Vagina (tissue), 2 donors: ENCODE results near the gene TOPORS. TPM values are rescaled to one million over a fixed set of nuclear protein-coding genes. Genes with fewer than 3 reads are reported as not detected.
A peak's percentile ranks its signal among the peaks of the same experiment; 100 is the strongest.

Experiments used
- DNase-seq, 2 donors: peaks; one replicate each; pipeline ENCODE4 v3.0.0-alpha.2; 2017; ENCODE audit errors: extremely low spot score in 2 of 2
- H3K27ac ChIP-seq: fragments of 200-600 bp; sonication (generic); one replicate; pipeline ENCODE4 v1.5.1; 2019
- H3K27me3 ChIP-seq: fragments of 200-600 bp; sonication (generic); one replicate; pipeline ENCODE4 v1.5.1; 2019
- H3K36me3 ChIP-seq, 2 donors: fragments of 200-600 bp; sonication (generic); one replicate each; pipeline ENCODE4 v1.5.1; 2017 to 2019
- H3K4me1 ChIP-seq: fragments of 200-600 bp; sonication (generic); one replicate; pipeline ENCODE4 v1.5.1; 2019
- H3K4me3 ChIP-seq, 2 donors: fragments of 200-600 bp; sonication (generic); 1 replicate in 1 of 2; 2 replicates in 1 of 2; pipeline ENCODE4 v1.5.1; 2016 to 2019
- H3K9me3 ChIP-seq: fragments of 200-600 bp; sonication (generic); one replicate; pipeline ENCODE4 v1.5.1; 2019
- POLR2A ChIP-seq, 2 donors: fragments of 450-650 bp; IDR thresholded peaks; one replicate each; pipeline ENCODE4 v1.6.1; 2017; ENCODE audit warnings: antibody characterized with exemption in 2 of 2, mild to moderate bottlenecking in 2 of 2, moderate library complexity in 2 of 2
- POLR2AphosphoS5 ChIP-seq, 2 donors: sonication (generic); formaldehyde crosslinking; IDR thresholded peaks; one replicate each; pipeline ENCODE4 v1.9.0; 2017; ENCODE audit warnings: antibody characterized with exemption in 2 of 2, mild to moderate bottlenecking in 2 of 2, low read depth in 1 of 2; ENCODE audit not compliant: insufficient read depth in 1 of 2
- intact Hi-C: fragments of 100-400 bp; cut with DNase I; formaldehyde crosslinking; loops from one replicate; pipeline ENCODE4 v1.15.1; 2023
- total RNA-seq: library from RNA; depleted of rRNA; stranded (reverse); fragments of >200 nt; gene quantifications from one replicate; pipeline ENCODE4 v1.2.3, GENCODE V29; 2016
- TF ChIP-seq, protein P1 (sequence below), 3 experiments: fragments of 450-650 bp in 2 of 3; fragments of 200-600 bp in 1 of 3; sonication (generic) in 1 of 3; IDR thresholded peaks; one replicate each; pipeline ENCODE4 v1.5.1; 2017 to 2019; ENCODE audit warnings: antibody characterized with exemption in 3 of 3, mild to moderate bottlenecking in 2 of 3, moderate library complexity in 2 of 3

The TOPORS gene
- total RNA-seq, 1 donor from 2014 or later = 18.4 TPM

DNA sequence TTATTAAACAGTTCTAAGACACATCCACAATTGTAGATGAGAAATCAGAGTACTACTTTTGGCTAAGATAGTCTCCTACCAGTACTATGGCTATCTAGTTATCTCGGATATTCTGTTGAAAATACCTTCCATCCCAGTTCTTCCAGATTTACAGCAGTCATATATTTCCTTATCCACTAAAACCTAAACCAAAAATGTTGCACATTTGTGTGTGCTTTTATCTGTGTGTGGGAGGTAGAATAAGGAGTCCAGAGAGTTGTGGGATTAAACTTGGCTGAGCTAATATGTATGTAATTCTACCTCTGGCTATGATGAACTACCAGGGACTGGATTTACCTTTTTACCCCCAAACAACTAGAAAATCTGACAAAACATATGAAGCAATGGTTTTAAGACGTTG, 38.1 kb upstream of the TOPORS start:
- no peak overlapping the region for H3K27ac ChIP-seq
- TF ChIP-seq POLR2AphosphoS5 (IDR thresholded peaks at IDR 0.05; ENCODE audit: insufficient read depth in 1 of 2, low read depth in 1 of 2) (no peak), POLR2A (IDR thresholded peaks at IDR 0.05) (no peak)
- TF ChIP-seq, protein P1, sequence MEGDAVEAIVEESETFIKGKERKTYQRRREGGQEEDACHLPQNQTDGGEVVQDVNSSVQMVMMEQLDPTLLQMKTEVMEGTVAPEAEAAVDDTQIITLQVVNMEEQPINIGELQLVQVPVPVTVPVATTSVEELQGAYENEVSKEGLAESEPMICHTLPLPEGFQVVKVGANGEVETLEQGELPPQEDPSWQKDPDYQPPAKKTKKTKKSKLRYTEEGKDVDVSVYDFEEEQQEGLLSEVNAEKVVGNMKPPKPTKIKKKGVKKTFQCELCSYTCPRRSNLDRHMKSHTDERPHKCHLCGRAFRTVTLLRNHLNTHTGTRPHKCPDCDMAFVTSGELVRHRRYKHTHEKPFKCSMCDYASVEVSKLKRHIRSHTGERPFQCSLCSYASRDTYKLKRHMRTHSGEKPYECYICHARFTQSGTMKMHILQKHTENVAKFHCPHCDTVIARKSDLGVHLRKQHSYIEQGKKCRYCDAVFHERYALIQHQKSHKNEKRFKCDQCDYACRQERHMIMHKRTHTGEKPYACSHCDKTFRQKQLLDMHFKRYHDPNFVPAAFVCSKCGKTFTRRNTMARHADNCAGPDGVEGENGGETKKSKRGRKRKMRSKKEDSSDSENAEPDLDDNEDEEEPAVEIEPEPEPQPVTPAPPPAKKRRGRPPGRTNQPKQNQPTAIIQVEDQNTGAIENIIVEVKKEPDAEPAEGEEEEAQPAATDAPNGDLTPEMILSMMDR (IDR thresholded peaks at IDR 0.05) = no peak
- H3K4me3 ChIP-seq = no peak overlapping the region
- no peaks in the 10 kb centered on the region for H3K36me3 ChIP-seq
- H3K27me3 ChIP-seq = no peaks in the 10 kb centered on the region
- intact Hi-C loops = no loop called here
- no peaks in the 10 kb centered on the region for H3K4me1 ChIP-seq
- no peaks in the 10 kb centered on the region for H3K9me3 ChIP-seq
- no peak for DNase-seq

DNA sequence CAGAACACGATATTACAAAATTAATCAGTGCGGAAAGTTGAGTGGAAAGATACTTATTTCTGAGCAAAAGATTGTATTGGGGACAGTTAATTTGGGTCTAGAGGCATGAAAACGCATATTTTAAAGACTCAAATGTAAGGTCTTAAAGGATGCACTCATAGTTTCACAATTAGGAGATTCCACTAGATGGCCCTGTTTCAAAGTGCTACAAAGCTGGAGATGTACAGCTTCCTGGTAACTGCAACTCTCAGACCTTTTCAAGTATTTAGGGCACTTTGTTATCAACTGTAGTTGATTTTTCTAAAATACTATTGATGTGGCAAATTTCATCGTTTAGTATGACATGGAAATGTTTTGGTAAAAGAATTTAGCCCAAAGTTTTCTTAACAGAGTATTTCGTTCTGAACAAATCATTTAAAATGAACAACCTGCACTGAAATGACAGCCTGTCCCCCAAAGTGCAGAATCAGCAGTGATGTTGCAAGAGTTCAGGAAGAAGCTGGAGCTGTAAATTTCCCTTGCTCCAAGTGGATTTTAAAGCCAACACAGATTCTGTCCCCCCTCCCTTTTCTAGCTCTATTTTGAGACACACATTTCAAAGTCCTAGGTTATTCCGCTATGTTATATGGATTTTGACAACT, 36.8 kb upstream of the TOPORS start:
- intact Hi-C loops = no loop called here
- no peak for DNase-seq

DNA sequence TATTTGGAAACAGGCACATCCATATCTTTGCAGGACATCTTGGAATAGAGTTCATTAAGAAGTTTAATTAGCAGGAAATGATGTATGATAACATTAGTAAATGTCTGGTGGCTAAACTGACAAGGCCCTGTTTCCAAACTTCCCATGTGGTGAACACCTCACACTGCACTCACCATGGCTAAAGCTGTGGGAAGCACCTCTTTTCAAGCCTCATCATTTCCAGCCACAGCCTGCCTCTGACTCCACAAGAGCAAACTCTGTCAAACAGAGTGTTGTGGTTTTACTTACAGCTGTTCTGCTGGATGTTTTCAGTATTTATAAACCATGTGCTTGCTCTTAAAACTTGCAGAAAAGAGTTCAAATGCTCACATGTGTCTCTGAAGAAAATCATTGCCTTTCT, 35.5 kb upstream of the TOPORS start:
- H3K27me3 ChIP-seq = no peaks in the 10 kb centered on the region
- H3K36me3 ChIP-seq = no peaks in the 10 kb centered on the region
- H3K27ac ChIP-seq = no peak overlapping the region
- H3K4me1 ChIP-seq = no peaks in the 10 kb centered on the region
- DNase-seq = no peak
- no peak overlapping the region for H3K4me3 ChIP-seq
- no peaks in the 10 kb centered on the region for H3K9me3 ChIP-seq
- intact Hi-C loops = no loop called here
- TF ChIP-seq, protein P1 (IDR thresholded peaks at IDR 0.05) = no peak
- no peak for TF ChIP-seq POLR2A (IDR thresholded peaks at IDR 0.05)
- TF ChIP-seq POLR2AphosphoS5 (IDR thresholded peaks at IDR 0.05; ENCODE audit: insufficient read depth in 1 of 2, low read depth in 1 of 2) = no peak

More for the DNA sequence above, 36.8 kb upstream of the TOPORS start:
- no peak overlapping the region for H3K4me3 ChIP-seq
- H3K9me3 ChIP-seq = no peaks in the 10 kb centered on the region
- H3K4me1 ChIP-seq = no peaks in the 10 kb centered on the region
- H3K27me3 ChIP-seq = no peaks in the 10 kb centered on the region
- H3K36me3 ChIP-seq = no peaks in the 10 kb centered on the region
- no peak for TF ChIP-seq POLR2A (IDR thresholded peaks at IDR 0.05)
- no peak for TF ChIP-seq POLR2AphosphoS5 (IDR thresholded peaks at IDR 0.05; ENCODE audit: insufficient read depth in 1 of 2, low read depth in 1 of 2)
- TF ChIP-seq, protein P1 (IDR thresholded peaks at IDR 0.05) = peak in 1 of 3 experiments; percentile 17
- no peak overlapping the region for H3K27ac ChIP-seq

DNA sequence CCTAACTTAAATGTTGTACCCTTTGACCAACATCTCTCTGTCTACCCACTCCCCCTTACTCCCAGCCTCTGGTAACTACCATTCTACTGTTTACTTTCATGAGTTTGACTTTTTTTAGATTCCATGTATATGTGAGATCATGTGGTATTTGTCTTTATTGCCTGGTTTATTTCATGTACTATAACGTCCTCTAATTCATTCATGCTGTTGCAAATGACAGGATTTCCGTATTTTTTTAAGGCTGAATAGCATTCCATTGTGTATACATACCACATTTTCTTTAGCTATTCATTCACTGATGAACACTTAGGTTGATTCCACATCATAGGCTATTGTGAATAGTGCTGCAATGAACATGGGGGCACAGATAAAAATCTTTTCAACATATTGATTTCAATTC, 32.4 kb upstream of the TOPORS start:
- Histone ChIP-seq H3K9me3 (no peaks in the 10 kb centered on the region), H3K4me3 (no peak overlapping the region), H3K4me1 (no peaks in the 10 kb centered on the region), H3K27me3 (no peaks in the 10 kb centered on the region), H3K27ac (no peak overlapping the region), H3K36me3 (no peaks in the 10 kb centered on the region)
- intact Hi-C loops = no loop called here
- TF ChIP-seq, protein P1 (IDR thresholded peaks at IDR 0.05) = no peak
- TF ChIP-seq POLR2A (IDR thresholded peaks at IDR 0.05) (no peak), POLR2AphosphoS5 (IDR thresholded peaks at IDR 0.05; ENCODE audit: insufficient read depth in 1 of 2, low read depth in 1 of 2) (no peak)
- no peak for DNase-seq

DNA sequence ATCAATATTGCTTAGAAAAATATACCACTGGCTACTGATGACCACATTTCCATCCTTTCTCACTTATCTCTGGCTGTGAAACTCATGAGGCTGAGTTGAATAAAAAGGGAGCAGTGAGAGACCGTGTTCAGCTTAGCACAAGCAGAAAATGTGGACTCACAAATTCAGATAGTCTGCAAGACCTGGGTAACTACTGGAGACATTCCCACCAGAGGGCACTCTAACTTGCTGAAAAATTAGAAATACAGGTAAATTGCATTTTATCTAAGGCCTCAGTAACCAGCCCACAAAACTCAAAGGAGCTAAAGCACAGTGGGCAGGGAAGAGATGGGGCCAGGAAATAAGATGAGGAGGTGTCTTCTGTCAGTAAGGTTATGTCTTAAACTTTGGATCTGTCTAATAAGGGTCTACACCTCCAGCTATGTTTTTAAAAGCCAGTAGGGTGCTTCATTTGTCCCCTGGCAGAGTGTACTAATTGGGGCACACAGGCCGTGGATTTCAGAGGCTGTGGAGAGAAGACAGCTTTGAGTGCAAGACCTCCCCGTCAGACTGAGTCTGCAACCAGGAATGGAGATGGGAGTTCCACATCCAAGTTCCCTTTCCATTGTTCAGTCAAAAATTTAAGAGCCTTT, 29.2 kb upstream of the TOPORS start:
- intact Hi-C loops = no loop called here
- TF ChIP-seq, protein P1 (IDR thresholded peaks at IDR 0.05) = peak in 1 of 3 experiments; percentile 19
- TF ChIP-seq POLR2A (IDR thresholded peaks at IDR 0.05) = no peak
- DNase-seq = no peak

More for the DNA sequence above, 29.2 kb upstream of the TOPORS start:
- no peaks in the 10 kb centered on the region for H3K9me3 ChIP-seq
- H3K27me3 ChIP-seq = no peaks in the 10 kb centered on the region
- no peaks in the 10 kb centered on the region for H3K4me1 ChIP-seq
- H3K4me3 ChIP-seq = no peak overlapping the region
- no peaks in the 10 kb centered on the region for H3K36me3 ChIP-seq
- H3K27ac ChIP-seq = no peak overlapping the region
